Kidney (tissue), 14 donors: Measurements from ENCODE around the gene LCN10. TPM values are rescaled to one million over a fixed set of nuclear protein-coding genes. Genes with fewer than 3 reads are reported as not detected.
A peak's percentile ranks its signal among the peaks of the same experiment; 100 is the strongest.

Source experiments
- DNase-seq, 5 donors: peaks; one replicate each; pipeline ENCODE4 v3.0.0-alpha.2; 2013 to 2020
- FAIRE-seq: peaks from 2 replicates; lab custom pipeline; 2012; peaks lifted over from hg19 to GRCh38; lab: Jason Lieb, UNC
- H3K27ac ChIP-seq, 2 donors: one replicate each; pipeline ENCODE4 v1.7.0; 2013; ENCODE audit warnings: low read depth in 2 of 2, low read length in 2 of 2, inconsistent platforms in 1 of 2
- H3K27me3 ChIP-seq: one replicate; pipeline ENCODE4 v1.7.1; 2013; ENCODE audit warnings: low read length, inconsistent platforms; ENCODE audit not compliant: control insufficient read depth, insufficient read depth
- H3K36me3 ChIP-seq, 3 donors: one replicate each; pipeline versions ENCODE4 v1.7.0 to v1.7.1; 2013; ENCODE audit warnings: low read length in 3 of 3, control low read depth in 1 of 3, inconsistent platforms in 1 of 3; ENCODE audit not compliant: insufficient read depth in 3 of 3, control insufficient read depth in 2 of 3
- H3K4me1 ChIP-seq, 3 donors: one replicate each; pipeline versions ENCODE4 v1.7.0 to v1.7.1; 2013; ENCODE audit warnings: low read length in 3 of 3, inconsistent platforms in 1 of 3, low read depth in 1 of 3; ENCODE audit not compliant: control insufficient read depth in 2 of 3, insufficient read depth in 2 of 3
- H3K4me3 ChIP-seq, 3 donors: one replicate each; pipeline versions ENCODE4 v1.7.0 to v1.8.1; 2013; ENCODE audit warnings: low read length in 3 of 3, control low read depth in 1 of 3, inconsistent platforms in 1 of 3
- H3K9ac ChIP-seq, 3 donors: one replicate each; pipeline versions ENCODE4 v1.7.0 to v1.7.1; 2013; ENCODE audit warnings: low read length in 3 of 3, control low read depth in 1 of 3, inconsistent platforms in 1 of 3
- H3K9me3 ChIP-seq, 3 donors: one replicate each; pipeline versions ENCODE4 v1.7.0 to v1.7.1; 2013; ENCODE audit warnings: low read length in 3 of 3, control low read depth in 1 of 3, inconsistent platforms in 1 of 3; ENCODE audit not compliant: control insufficient read depth in 2 of 3, insufficient read depth in 1 of 3
- intact Hi-C: fragments of 100-400 bp; cut with DNase I; formaldehyde crosslinking; loops from one replicate; pipeline ENCODE4 v1.11.1; 2022
- polyA plus RNA-seq: library from polyadenylated mRNA; stranded (reverse); fragments of 350-450 nt; fragmentation: Illumina TruSeq; extraction: RNeasy Lipid Tissue Mini Kit (QIAGEN cat#74804); gene quantifications from one replicate; pipeline ENCODE4 v1.2.3, GENCODE V29; 2014; ENCODE audit warnings: low read depth, low replicate concordance; ENCODE audit not compliant: insufficient read depth
- total RNA-seq: library from RNA; stranded (reverse); fragmentation: NEBNext Ultra II Directional; extraction: Animal tissue kit (Norgen Biotek cat#: 25700); gene quantifications from one replicate; pipeline ENCODE4 v1.2.1, GENCODE V29; 2021
- TF ChIP-seq, protein P1 (sequence below): IDR thresholded peaks from 3 replicates; pipeline ENCODE4 v1.5.1; 2012; ENCODE audit warnings: mild to moderate bottlenecking, moderate library complexity, borderline replicate concordance; ENCODE audit not compliant: insufficient read depth; ENCODE audit errors: extremely low read depth
- donor health status: control.
- donor health status: control.
- donor health status: control.
- donor health status: control.
- donor health status: control.
- donor health status: DM: yes; HTN: yes; CAD: no.
- donor health status: Normal renal cell carcinoma (clear cell type).

Gene LCN10
- total and polyA plus RNA-seq, 2 donors from 2014 or later, result 3.9 to 8.4 TPM

DNA sequence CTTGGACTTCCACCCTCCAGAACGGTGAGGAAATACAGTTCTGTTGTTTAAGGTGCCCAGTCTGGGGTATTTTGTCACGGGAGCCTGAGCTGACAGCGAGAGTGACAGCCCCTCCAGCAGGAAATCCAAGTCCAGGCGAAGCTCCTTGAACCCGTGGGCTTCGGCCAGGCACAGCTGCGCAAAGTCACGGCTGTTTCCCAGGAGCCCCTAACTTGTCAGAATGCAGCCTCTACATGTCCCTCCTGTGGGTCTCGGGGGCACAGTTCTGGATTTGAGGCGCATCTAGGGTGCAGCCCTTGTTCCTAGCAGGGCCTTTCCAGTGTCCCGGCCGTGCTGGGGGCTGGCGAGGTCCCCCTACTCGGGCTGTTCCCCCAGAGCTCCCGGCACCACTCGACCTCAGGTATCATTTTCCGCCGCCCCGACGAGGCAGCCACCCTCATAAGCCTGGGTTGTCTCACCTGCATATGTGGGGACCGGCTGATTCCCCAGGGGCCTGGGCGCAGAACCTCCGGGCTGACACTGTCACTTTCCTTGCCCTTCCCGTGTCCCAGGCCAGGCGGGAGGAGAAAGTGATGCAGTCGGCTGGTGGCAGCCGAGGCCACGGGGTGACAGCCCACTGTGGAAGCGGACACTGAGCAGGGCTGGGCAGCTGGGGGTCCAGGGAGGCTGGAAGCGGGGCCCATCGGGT lies 10.8 kb upstream of the LCN10 start:
- no peak overlapping the region for H3K4me3 ChIP-seq
- FAIRE-seq (no peak), DNase-seq (peak in 1 of 5 donors; percentile 68)
- H3K9ac ChIP-seq, result no peak overlapping the region
- H3K9me3 ChIP-seq, result peaks cover 0 to 16% (median 0%) of the 10 kb centered on the region in 3 donors
- no peaks in the 10 kb centered on the region for H3K36me3 ChIP-seq
- TF ChIP-seq, protein P1, sequence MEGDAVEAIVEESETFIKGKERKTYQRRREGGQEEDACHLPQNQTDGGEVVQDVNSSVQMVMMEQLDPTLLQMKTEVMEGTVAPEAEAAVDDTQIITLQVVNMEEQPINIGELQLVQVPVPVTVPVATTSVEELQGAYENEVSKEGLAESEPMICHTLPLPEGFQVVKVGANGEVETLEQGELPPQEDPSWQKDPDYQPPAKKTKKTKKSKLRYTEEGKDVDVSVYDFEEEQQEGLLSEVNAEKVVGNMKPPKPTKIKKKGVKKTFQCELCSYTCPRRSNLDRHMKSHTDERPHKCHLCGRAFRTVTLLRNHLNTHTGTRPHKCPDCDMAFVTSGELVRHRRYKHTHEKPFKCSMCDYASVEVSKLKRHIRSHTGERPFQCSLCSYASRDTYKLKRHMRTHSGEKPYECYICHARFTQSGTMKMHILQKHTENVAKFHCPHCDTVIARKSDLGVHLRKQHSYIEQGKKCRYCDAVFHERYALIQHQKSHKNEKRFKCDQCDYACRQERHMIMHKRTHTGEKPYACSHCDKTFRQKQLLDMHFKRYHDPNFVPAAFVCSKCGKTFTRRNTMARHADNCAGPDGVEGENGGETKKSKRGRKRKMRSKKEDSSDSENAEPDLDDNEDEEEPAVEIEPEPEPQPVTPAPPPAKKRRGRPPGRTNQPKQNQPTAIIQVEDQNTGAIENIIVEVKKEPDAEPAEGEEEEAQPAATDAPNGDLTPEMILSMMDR, result no peak
- intact Hi-C loops, result no loop called here
- no peak overlapping the region for H3K27ac ChIP-seq
- H3K27me3 ChIP-seq, result no peaks in the 10 kb centered on the region
- no peaks in the 10 kb centered on the region for H3K4me1 ChIP-seq

- DNase-seq, result no peak
- Histone ChIP-seq H3K4me1 (no peaks in the 10 kb centered on the region), H3K9ac (no peak overlapping the region), H3K4me3 (no peak overlapping the region), H3K27me3 (no peaks in the 10 kb centered on the region), H3K27ac (no peak overlapping the region), H3K9me3 (peaks cover 0 to 16% (median 0%) of the 10 kb centered on the region in 3 donors), H3K36me3 (no peaks in the 10 kb centered on the region)
- FAIRE-seq, result no peak
- intact Hi-C loops, result no loop called here
- TF ChIP-seq, protein P1, result no peak
Measured at GRCh38 chr9:136751814-136752213, 9.1 kb upstream of the LCN10 start.

DNA sequence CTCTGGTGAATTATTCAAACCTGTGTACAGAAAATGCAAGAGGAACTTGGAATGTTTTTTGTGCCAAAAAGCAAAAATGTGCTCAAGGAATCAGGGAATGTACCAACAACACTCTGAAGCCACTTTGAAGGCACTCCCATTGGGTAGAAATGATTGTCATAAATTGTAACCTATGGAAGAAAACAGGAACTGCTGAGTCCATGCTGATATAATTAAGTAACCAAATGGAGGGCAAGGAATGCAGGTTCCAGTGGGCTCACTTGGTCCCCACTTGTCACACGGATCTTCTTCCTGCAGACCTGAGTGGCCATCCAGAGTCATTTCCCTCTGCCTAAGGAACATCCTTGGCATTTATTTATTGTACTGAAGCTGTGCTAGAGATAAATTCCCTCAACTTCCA lies 8.5 kb upstream of the LCN10 start:
- TF ChIP-seq, protein P1, result no peak
- FAIRE-seq (no peak), DNase-seq (no peak)
- H3K27me3 ChIP-seq, result no peaks in the 10 kb centered on the region
- no peaks in the 10 kb centered on the region for H3K36me3 ChIP-seq
- H3K27ac ChIP-seq, result no peak overlapping the region
- H3K4me3 ChIP-seq, result no peak overlapping the region
- no peak overlapping the region for H3K9ac ChIP-seq
- peaks cover 0 to 15% (median 0%) of the 10 kb centered on the region in 3 donors for H3K9me3 ChIP-seq
- intact Hi-C loops, result no loop called here
- no peaks in the 10 kb centered on the region for H3K4me1 ChIP-seq
